ENCODE measurements around the gene TKTL1.

DNA sequence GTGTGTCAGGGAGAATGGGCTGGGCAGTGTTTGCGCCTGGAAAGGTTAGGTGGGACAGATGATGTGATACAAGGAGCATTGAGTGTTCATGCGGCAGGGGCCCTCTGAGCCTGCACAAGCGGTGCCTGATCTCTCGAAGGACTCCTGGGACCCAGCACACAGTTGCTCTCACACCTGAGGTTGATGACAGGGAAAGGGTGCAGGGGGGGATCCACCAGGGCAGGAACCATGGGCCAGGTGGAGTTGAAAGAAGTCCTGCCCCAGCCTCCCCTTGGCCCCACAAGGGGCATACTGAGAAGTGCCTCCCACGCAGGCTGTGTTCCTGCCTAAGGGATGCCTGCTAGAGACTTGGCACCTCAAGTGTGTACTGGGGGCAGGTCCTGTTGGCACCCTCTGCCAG lies 33.1 kb downstream of the TKTL1 start:
- TF ChIP-seq REST (IDR thresholded peaks at IDR 0.05; ENCODE audit: insufficient read depth in 1 of 2, low read depth in 2 of 2, low read length in 2 of 2) (no peak), SIN3A (IDR thresholded peaks at IDR 0.05; ENCODE audit: borderline replicate concordance, insufficient read depth, low read length) (no peak), POLR2AphosphoS5 (IDR thresholded peaks at IDR 0.05; ENCODE audit: low read depth, low read length) (no peak)

Data from PFSK-1 (cell line).